A673 (cell line): Measurements from ENCODE around the gene LCE2B.

ENCODE experiments used
- CTCF ChIP-seq: fragments of 300-800, 200-600 bp; sonication (generic); conservative IDR thresholded peaks from 2 replicates; pipeline ENCODE4 v1.5.1; 2017; ENCODE audit warnings: low read depth, mild to moderate bottlenecking, antibody characterized with exemption, low read length, moderate library complexity, mixed read lengths
- EZH2 ChIP-seq: fragments of 200-600 bp; sonication (generic); IDR thresholded peaks from 2 replicates; pipeline ENCODE4 v1.6.1; 2017; ENCODE audit warnings: borderline replicate concordance, low read depth, mild to moderate bottlenecking, mixed read lengths, antibody characterized with exemption, low read length; ENCODE audit not compliant: poor library complexity, severe bottlenecking

DNA sequence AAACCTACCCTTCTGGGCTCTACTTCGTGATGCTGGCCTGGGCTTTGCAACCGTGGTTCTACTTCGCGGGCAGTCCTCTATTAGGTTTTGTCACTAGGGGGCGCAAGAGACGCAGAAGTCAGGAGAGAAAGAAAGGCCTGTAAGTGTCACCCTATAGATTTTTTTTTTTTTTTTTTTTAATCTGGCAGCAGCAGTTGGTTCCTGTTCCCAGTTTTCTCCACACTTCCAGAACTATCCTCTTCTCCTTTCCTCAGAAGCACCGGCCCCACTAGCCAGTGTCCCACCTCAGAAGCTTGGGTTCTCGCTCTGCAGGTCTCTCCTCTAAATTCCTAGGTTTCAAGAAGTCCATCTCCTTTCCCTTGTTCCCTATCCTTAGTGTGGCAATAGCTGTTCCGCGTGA, 31.8 kb upstream of the LCE2B start:
- TF ChIP-seq CTCF, result peak; percentile 91
- TF ChIP-seq EZH2, result no peak
